Naive B cell (primary cell): ENCODE measurements around the gene CEBPZ. TPM values are rescaled to one million over a fixed set of nuclear protein-coding genes. Genes with fewer than 3 reads are reported as not detected.
"Not testable (repeated sequence)": the region's sequence is repeated elsewhere in the genome, so short reads cannot be mapped to it uniquely, and the experiment has no call there.

ENCODE experiments used
- ATAC-seq, 2 donors: fragments of 150-1000 bp; cut with Tn5 transposase; 2 replicates each; pipeline ENCODE4 v1.10.0; 2021; ENCODE audit warnings: low read depth in 2 of 2, mild to moderate bottlenecking in 2 of 2, moderate library complexity in 2 of 2
- DNase-seq: peaks from one replicate; pipeline ENCODE4 v3.0.0; 2022
- H3K27ac Mint-ChIP-seq, 6 donors: one replicate each; pipeline ENCODE4 v1.8.0; 2020 to 2022; ENCODE audit warnings: mild to moderate bottlenecking in 6 of 6, mixed read lengths in 6 of 6, moderate library complexity in 5 of 6, inconsistent platforms in 2 of 6
- H3K27me3 Mint-ChIP-seq, 3 donors: one replicate each; pipeline ENCODE4 v1.8.0; 2021 to 2022; ENCODE audit warnings: mixed read lengths in 3 of 3, mild to moderate bottlenecking in 1 of 3
- H3K36me3 Mint-ChIP-seq, 2 donors: one replicate each; pipeline ENCODE4 v1.8.0; 2020 to 2022; ENCODE audit warnings: mixed read lengths in 2 of 2, inconsistent platforms in 1 of 2, mild to moderate bottlenecking in 1 of 2
- H3K4me1 Mint-ChIP-seq, 3 donors: one replicate each; pipeline ENCODE4 v1.8.0; 2020 to 2022; ENCODE audit warnings: mixed read lengths in 3 of 3, inconsistent platforms in 1 of 3, mild to moderate bottlenecking in 1 of 3, moderate library complexity in 1 of 3
- H3K4me3 Mint-ChIP-seq, 8 donors: one replicate each; pipeline ENCODE4 v1.8.0; 2020 to 2022; ENCODE audit warnings: mild to moderate bottlenecking in 8 of 8, mixed read lengths in 8 of 8, moderate library complexity in 8 of 8, inconsistent platforms in 2 of 8
- H3K9me3 Mint-ChIP-seq, 7 donors: one replicate each; pipeline ENCODE4 v1.8.0; 2020 to 2022; ENCODE audit warnings: mixed read lengths in 7 of 7, mild to moderate bottlenecking in 5 of 7, inconsistent platforms in 2 of 7, moderate library complexity in 1 of 7
- polyA plus RNA-seq, 6 donors: library from polyadenylated mRNA; unstranded; fragments of 300-500 nt; fragmentation: Illumina TruSeq; gene quantifications; one replicate each; pipeline ENCODE4 v1.2.3, GENCODE V29; 2021; ENCODE audit warnings: low read depth in 6 of 6

CEBPZ gene
- polyA plus RNA-seq, 6 donors from 2014 or later = 21.2 to 37.5 (median 27.9) TPM

DNA sequence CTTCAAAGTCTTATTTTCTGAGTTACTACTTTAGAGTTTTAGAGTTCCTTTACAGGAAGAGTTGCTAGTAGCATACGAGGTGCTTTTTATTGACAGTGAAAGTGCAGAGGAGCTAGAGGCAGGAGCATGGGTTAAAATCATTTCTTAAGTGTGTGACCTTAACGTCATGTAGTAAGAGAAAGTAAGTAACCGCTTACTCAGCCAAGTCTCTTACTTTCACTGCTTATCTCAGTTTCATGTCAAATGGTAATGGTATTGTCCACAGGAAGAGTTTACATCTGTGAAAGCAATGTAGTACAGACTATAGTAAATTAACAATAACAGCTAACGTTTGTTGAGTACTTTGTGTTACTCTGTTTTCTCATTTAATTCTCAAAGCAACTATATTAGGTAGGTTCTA, 12.6 kb upstream of the CEBPZ start:
- H3K9me3 Mint-ChIP-seq = no peaks in the 10 kb centered on the region
- H3K4me3 Mint-ChIP-seq = no peak overlapping the region
- DNase-seq (no peak), ATAC-seq (no peak)
- peak overlapping the region in 1 of 6 donors; percentile 21 for H3K27ac Mint-ChIP-seq
- no peaks in the 10 kb centered on the region for H3K27me3 Mint-ChIP-seq
- H3K4me1 Mint-ChIP-seq = no peaks in the 10 kb centered on the region
- H3K36me3 Mint-ChIP-seq = peaks cover 13 to 18% of the 10 kb centered on the region in 2 donors

DNA sequence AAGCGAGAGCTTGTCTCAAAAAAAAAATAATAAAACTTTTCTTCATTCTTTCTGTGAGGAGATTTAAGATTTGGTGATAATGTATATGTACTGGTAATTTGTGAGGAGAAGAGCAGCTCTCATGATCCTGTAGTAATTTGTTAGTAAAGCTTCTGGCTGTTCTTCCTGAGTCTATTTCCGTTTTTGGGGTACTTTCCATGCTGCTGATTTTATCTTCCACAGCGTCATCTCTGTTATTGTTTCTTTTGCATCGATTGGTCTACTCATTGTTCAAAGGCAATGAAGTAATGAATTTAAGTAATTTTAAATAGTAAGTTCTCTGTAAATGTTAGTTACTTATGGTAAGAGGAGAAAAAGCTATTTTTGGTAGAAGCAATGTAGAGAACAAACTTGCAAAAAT, 12.0 kb upstream of the CEBPZ start:
- Mint-ChIP-seq H3K36me3 (peaks cover 13 to 18% of the 10 kb centered on the region in 2 donors), H3K4me3 (no peak overlapping the region), H3K9me3 (no peaks in the 10 kb centered on the region), H3K4me1 (no peaks in the 10 kb centered on the region), H3K27me3 (no peaks in the 10 kb centered on the region), H3K27ac (peak overlapping the region in 2 of 6 donors; percentile 21 to 85)
- no peak for DNase-seq
- ATAC-seq = no peak

DNA sequence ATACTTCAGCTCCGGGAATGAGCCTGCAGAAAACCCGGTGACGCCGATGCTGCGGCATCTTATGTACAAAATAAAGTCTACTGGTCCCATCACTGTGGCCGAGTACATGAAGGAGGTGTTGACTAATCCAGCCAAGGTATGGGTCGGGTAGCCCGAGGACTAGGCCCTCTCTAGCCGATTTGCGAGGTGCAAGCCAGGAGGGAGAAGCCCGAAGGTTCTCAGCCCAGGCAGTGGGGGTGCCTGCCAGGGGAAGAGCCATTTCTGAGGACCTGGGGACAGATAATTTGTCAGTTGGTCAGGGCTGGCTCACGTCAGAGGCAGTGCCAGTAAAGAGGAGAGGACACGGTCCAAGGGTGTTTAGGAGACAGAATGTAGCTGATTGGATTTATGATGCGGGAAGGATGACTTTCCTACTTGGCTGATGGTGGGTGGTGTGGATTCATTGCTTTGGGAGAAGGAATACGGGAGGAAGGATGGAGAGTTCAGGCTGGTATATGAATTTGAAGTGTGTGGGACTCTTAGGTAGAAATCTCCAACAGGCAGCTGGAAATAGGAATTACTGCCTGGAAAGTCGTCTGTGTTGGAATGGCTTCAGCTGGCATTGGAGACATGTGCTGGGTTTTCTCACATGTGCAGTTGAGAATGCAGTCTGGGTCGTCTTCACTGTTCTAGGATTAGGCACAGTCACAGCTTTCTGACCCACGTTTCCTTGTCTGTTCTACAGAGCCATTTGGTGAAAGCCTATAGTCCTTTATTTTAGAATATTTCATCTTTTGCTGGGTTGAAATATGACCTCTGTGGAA, 936 bp upstream of the CEBPZ start:
- H3K4me1 Mint-ChIP-seq = peaks cover 16 to 29% (median 22%) of the 10 kb centered on the region in 3 donors
- H3K27ac Mint-ChIP-seq = no peak overlapping the region
- peaks cover 9 to 12% of the 10 kb centered on the region in 2 donors for H3K36me3 Mint-ChIP-seq
- H3K4me3 Mint-ChIP-seq = no peak overlapping the region
- DNase-seq = no peak
- no peaks in the 10 kb centered on the region for H3K9me3 Mint-ChIP-seq
- no peaks in the 10 kb centered on the region for H3K27me3 Mint-ChIP-seq
- ATAC-seq = no peak

DNA sequence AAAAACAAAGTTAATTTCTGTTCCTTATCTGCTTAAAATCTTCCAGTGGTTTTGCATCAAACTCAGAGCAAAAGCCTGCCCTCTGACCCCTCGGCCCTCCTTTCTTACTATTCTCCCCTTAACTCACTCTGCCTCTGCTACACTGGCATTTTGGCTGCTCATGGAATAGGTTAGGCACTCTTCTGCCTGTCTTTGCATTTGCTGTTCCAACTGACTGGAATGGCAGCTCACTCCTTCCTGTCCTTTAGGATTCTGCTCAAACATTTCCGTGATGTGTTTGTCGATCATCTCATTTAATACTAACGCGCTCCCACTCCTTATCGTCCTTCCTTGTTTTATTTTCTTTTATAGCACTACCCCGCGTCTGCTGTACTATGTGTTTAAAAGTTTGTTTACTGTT, 815 bp downstream of the CEBPZ start:
- peaks cover 6 to 8% of the 10 kb centered on the region in 2 donors for H3K36me3 Mint-ChIP-seq
- H3K9me3 Mint-ChIP-seq = no peaks in the 10 kb centered on the region
- no peaks in the 10 kb centered on the region for H3K27me3 Mint-ChIP-seq
- H3K27ac Mint-ChIP-seq = no peak overlapping the region
- no peak overlapping the region for H3K4me3 Mint-ChIP-seq
- peaks cover 23 to 32% (median 27%) of the 10 kb centered on the region in 3 donors for H3K4me1 Mint-ChIP-seq
- ATAC-seq (no peak), DNase-seq (no peak)

DNA sequence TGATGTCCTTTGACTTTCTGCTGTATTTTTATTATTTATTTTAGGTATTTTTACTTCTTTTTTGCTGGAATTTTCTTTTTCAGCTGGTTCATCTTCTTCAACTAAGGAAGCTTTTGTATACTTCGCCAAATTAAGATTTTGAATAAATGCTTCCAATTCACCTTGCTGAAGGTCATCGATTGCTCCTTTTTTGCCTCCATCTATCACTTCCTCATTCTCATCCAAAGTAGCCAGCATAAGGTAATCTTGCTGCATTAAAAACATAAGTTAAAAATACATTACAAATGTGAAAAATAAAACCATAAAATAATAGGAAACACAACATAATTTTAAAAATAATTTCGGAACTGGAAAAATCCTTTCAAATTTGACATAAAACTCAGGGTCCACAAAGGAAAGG, 2.6 kb downstream of the CEBPZ start:
- no peak for DNase-seq
- Mint-ChIP-seq H3K4me1 (peaks cover 16 to 35% (median 24%) of the 10 kb centered on the region in 3 donors), H3K9me3 (no peaks in the 10 kb centered on the region), H3K4me3 (no peak overlapping the region), H3K36me3 (peaks cover 0 to 8% of the 10 kb centered on the region in 2 donors), H3K27me3 (no peaks in the 10 kb centered on the region), H3K27ac (peak overlapping the region in 1 of 6 donors; percentile 36)
- no peak for ATAC-seq

DNA sequence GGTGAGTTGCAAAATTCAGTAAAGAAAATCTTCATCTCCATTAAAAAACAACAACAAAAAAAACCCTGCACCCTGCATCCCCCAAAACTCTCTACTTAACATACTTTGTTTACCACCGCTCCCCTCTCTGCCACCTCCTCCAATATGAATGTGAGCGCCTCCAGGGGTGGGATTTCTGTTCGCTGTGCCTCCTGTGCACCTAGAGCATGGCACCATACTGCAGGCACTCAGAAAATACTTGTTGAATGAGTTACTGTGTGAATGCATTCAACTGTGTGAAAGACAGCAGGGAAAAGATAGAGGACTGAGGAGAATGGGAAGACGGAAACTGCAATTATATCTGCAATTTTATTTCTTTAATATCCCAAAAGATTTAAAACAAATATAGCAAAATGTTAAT, 4.5 kb downstream of the CEBPZ start:
- no peaks in the 10 kb centered on the region for H3K27me3 Mint-ChIP-seq
- no peaks in the 10 kb centered on the region for H3K9me3 Mint-ChIP-seq
- H3K4me1 Mint-ChIP-seq = peaks cover 20 to 36% (median 27%) of the 10 kb centered on the region in 3 donors
- no peak for ATAC-seq
- peak overlapping the region in 1 of 6 donors; percentile 67 for H3K27ac Mint-ChIP-seq
- H3K36me3 Mint-ChIP-seq = peaks cover 0 to 8% of the 10 kb centered on the region in 2 donors
- no peak for DNase-seq
- H3K4me3 Mint-ChIP-seq = peak overlapping the region in 1 of 8 donors; percentile 5

DNA sequence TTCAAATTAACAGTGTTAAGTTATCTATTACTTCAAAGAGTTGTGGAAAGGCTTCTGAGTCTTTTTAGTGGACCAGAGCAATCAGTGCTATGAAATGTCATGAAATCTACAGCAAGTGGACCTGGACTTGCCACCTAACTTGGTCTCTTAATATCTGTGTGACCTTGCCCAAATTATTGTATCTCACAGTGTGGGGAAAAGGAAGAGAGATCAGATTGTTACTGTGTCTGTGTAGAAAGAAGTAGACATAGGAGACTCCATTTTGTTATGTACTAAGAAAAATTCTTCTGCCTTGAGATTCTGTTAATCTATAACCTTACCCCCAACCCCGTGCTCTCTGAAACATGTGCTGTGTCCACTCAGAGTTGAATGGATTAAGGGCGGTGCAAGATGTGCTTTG, 6.3 kb downstream of the CEBPZ start:
- not testable (repeated sequence) for H3K36me3 Mint-ChIP-seq, H3K9me3 Mint-ChIP-seq, ATAC-seq, DNase-seq, H3K4me3 Mint-ChIP-seq, H3K27me3 Mint-ChIP-seq
- Mint-ChIP-seq H3K27ac (peak overlapping the region in 1 of 6 donors; percentile 44), H3K4me1 (peaks cover 20 to 36% (median 27%) of the 10 kb centered on the region in 3 donors)

DNA sequence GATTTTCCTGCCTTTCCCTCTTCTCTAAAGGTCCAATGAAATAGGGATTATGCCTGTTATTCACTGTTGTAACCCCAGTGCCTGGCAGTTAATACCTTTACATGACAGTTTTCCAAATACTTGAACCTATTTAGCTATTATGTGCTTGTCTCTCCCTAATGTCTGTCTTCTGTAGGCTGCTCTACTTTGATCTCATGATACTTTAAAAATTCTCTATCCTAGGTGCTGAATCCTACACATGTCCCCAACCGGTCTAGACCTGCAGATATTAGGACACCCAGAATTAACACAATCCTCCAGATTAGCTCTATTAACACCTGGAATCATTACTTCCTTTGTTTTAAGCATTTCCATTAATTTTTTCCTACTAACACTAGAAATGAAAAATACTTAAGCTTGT, 7.3 kb downstream of the CEBPZ start:
- H3K9me3 Mint-ChIP-seq = no peaks in the 10 kb centered on the region
- H3K36me3 Mint-ChIP-seq = peaks cover 6 to 8% of the 10 kb centered on the region in 2 donors
- no peak for DNase-seq
- no peak overlapping the region for H3K4me3 Mint-ChIP-seq
- peak overlapping the region in 1 of 6 donors; percentile 14 for H3K27ac Mint-ChIP-seq
- H3K4me1 Mint-ChIP-seq = peaks cover 20 to 31% (median 23%) of the 10 kb centered on the region in 3 donors
- no peaks in the 10 kb centered on the region for H3K27me3 Mint-ChIP-seq
- no peak for ATAC-seq

DNA sequence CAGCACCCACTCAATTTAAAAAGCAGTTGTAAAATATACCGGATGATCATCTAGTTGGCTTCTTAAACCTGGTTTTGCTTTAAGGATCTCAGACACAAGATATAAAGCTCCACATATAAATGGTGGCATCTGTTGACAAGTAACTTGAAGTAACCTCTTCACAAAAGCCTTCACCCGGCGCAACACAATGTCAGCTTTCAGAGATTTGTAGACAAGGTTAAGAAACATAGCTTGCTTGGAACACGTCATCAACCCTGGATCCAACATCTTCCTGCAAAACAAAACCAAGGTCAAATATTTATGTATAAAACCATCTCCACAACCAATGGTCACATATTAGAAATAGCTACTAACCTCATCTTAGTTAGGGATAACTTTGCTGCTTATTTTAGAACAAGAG, 8.3 kb downstream of the CEBPZ start:
- Mint-ChIP-seq H3K4me3 (no peak overlapping the region), H3K36me3 (peaks cover 6 to 8% of the 10 kb centered on the region in 2 donors), H3K9me3 (no peaks in the 10 kb centered on the region), H3K27me3 (no peaks in the 10 kb centered on the region), H3K27ac (peak overlapping the region in 3 of 6 donors; percentile 8 to 62 (median 36)), H3K4me1 (peaks cover 19 to 26% (median 20%) of the 10 kb centered on the region in 3 donors)
- ATAC-seq (no peak), DNase-seq (no peak)

DNA sequence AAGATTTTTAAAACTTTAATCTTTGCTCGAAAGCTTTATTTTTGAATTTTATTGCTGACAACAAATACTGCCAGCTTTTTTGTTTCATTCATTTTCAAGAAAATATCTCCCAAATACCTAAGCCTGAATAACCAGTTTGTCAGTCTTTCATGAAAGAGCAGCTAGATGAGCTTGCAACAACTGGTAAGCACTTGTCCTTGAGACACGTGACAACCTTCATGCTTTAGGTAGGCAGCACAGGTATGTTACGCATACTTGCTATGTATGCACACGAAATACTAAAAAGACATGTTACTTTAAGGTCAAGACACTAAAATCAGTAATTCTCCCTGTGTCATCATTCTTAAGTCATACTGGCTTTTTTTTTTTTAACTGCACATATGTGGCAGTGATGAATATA, 12.3 kb downstream of the CEBPZ start:
- Mint-ChIP-seq H3K4me1 (peaks cover 3 to 6% (median 4%) of the 10 kb centered on the region in 3 donors), H3K9me3 (no peaks in the 10 kb centered on the region), H3K36me3 (peaks cover 0 to 18% of the 10 kb centered on the region in 2 donors), H3K27ac (no peak overlapping the region), H3K27me3 (no peaks in the 10 kb centered on the region), H3K4me3 (no peak overlapping the region)
- no peak for ATAC-seq
- no peak for DNase-seq

DNA sequence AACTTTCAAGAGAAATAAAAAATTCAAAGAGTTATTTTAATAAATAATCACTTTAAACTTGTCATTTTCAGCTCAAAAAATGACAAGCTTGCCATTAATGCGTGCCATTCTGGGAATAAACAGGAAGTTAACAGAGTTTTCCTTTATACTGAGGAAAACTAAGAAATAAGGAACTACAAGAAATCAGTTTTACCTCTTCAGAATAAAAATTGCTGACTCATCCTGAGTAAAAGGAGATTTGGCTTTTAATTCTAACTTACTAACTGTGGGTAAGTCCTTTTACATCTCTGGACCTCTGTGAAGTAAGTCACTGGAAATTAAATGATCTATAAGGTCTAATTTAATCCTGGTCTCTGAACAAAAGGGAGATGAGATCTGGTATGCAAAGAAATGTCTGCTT, 16.1 kb downstream of the CEBPZ start:
- H3K4me3 Mint-ChIP-seq = no peak overlapping the region
- H3K36me3 Mint-ChIP-seq = peaks cover 8 to 29% of the 10 kb centered on the region in 2 donors
- DNase-seq = no peak
- H3K4me1 Mint-ChIP-seq = no peaks in the 10 kb centered on the region
- no peaks in the 10 kb centered on the region for H3K9me3 Mint-ChIP-seq
- no peak for ATAC-seq
- no peaks in the 10 kb centered on the region for H3K27me3 Mint-ChIP-seq
- H3K27ac Mint-ChIP-seq = no peak overlapping the region

DNA sequence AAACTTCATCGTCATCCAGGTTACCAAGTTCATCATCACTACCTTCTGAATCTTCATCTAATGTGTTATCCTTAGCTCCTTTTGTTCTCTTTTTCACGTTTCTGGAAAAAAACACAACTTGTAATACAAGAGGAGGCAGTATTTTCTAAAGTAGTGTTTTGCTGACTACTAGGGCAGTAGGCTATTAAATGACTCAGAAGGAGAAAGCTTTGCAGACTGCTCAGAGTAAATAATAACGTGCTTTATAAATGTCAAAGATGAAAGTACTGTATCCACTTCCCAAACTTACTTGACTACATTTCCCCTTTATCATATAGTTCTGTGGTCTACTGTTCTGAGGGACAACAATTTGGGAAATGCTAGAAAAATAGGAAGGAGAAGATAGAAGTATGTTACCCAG, 19.5 kb downstream of the CEBPZ start:
- Mint-ChIP-seq H3K4me3 (no peak overlapping the region), H3K36me3 (peaks cover 39 to 41% of the 10 kb centered on the region in 2 donors), H3K9me3 (peaks cover 0 to 18% (median 9%) of the 10 kb centered on the region in 7 donors), H3K4me1 (peaks cover 6 to 14% (median 9%) of the 10 kb centered on the region in 3 donors), H3K27me3 (no peaks in the 10 kb centered on the region), H3K27ac (no peak overlapping the region)
- DNase-seq (no peak), ATAC-seq (no peak)

DNA sequence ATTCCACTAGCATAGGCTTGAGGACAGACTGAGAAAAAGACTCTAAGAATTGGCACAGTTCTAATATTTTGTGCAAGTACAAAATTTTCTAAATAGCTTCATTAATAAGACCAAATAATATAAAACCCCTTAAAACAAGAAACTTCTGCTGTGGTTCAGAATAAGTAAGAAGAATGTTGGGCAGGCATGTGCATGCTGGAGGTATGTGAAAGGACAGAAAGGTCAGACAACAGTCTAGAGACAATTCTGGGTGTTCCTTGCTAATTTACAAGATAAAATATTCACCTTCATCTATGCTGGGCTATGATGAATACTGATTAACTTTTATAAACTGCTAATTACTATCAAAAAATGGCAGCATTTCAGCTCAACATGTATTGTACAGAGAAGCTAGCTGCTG, 20.2 kb downstream of the CEBPZ start:
- Mint-ChIP-seq H3K9me3 (peaks cover 0 to 18% (median 10%) of the 10 kb centered on the region in 7 donors), H3K4me1 (peaks cover 6 to 18% (median 9%) of the 10 kb centered on the region in 3 donors), H3K36me3 (peaks cover 39 to 47% of the 10 kb centered on the region in 2 donors), H3K4me3 (no peak overlapping the region), H3K27ac (no peak overlapping the region), H3K27me3 (no peaks in the 10 kb centered on the region)
- ATAC-seq (no peak), DNase-seq (no peak)

DNA sequence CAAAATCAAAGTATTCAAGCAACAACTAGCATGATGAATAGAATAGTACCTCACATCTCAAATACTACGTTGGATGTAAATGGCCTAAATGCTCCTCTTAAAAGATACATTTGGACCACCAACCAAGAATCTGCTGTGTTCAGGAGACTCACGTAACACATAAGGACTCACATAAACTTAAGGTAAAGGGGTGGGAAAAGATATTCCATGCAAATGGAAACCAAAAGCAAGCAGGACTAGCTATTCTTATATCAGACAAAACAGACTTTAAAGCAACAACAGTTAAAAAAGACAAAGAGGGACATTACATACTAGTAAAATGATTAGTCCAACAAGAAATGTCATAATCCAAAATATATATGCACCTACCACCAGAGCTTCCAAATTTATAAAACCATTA, 24.6 kb downstream of the CEBPZ start:
- H3K27ac Mint-ChIP-seq = peak overlapping the region in 1 of 6 donors; percentile 53
- not testable (repeated sequence) for DNase-seq, H3K27me3 Mint-ChIP-seq, ATAC-seq
- peaks cover 9 to 18% (median 10%) of the 10 kb centered on the region in 3 donors for H3K4me1 Mint-ChIP-seq
- peak overlapping the region in 1 of 8 donors; percentile 1 for H3K4me3 Mint-ChIP-seq
- peaks cover 0 to 24% (median 14%) of the 10 kb centered on the region in 7 donors for H3K9me3 Mint-ChIP-seq
- H3K36me3 Mint-ChIP-seq = peaks cover 57 to 71% of the 10 kb centered on the region in 2 donors
